Stimulated activated CD8-positive, alpha-beta memory T cell treated with anti-CD3 and anti-CD28 coated beads, Interleukin-4, amount 100 ng/mL, for 48 hours (primary cell): ENCODE results near the gene ABCC10.
A peak's percentile ranks its signal among the peaks of the same experiment; 100 is the strongest.
"Not testable (repeated sequence)": the region's sequence is repeated elsewhere in the genome, so short reads cannot be mapped to it uniquely, and the experiment has no call there.

Experiments used
- DNase-seq: peaks from one replicate; pipeline ENCODE4 v3.0.0-alpha.2; 2020

Gene ABCC10

DNA sequence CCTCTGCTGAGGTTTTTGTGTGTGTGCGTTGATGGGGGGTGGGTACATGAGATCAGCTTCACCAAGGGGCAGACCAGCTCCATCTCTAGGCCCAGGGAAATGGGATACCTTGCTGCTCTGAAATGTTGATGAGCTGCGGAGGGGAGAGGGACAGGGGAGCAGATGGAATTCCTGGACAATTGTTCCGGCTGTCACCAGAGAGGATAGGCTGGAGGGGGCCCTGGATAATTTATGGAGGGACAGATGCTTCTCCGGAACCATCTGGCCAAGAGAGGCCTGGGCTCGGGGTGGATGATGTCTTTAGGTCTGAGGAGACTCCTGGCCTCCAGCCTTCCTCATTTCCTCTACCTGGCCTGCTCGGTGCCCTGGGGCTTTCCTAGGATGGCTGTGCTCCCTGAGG, 48.2 kb downstream of the ABCC10 start:
- DNase-seq = no peak

DNA sequence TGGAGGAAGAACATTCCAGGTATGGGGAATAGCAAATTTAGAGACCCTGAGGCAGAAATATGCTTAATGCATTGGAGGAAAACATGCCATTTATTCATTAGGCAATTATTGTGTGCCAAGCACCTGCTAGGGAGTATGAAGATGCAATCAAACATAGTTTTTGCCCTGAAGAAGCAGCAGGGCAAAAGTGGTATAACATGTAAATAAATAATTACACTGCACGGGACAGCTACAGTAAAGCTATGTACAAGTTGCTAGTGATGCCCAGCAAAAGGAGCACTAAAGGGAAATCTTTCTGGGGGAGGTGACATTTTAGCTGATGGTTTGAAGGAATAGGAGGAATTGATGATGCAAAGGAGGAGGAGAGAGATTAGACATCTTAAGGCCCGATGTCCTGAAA, 49.4 kb downstream of the ABCC10 start:
- no peak for DNase-seq

DNA sequence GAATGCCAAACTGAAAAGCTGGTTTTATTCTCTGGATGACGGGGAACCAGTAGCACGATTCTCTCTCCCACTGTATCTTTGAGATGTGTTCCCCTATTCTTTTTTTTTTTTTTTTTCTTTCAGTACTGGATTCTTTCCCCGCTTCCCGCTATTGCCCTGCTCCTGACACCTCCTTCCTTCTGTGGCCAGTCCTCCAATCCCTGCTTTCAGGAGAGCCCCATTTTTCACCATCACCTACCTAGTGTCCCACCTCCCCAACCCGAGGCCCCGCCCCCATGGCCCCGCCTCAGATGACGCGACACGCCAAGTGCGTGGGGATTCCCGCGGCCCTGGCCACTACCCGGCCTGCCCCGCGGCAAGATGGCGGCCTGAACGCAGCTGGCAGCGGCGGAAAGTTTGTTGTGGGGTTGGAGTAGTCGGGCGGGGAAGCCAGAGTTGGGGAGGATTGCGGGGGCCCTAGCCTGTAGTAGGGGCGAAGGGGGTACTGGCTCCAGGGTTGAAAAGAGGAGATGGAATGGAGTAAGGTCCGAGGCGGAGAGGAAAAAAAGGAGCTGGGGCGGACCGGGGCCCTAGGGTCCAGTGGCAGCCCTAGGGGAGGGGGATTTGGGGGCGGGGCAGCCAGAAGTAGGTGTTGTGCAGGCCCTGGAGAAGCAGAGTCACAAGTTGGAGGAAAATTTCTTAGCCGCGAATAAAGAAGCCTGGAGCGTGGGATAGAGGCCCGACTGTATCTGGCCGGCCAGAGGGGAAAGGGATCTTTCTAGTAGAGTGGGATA, 50.1 kb downstream of the ABCC10 start, which contains the start of gene TJAP1:
TSS of gene TJAP1 (plus strand) at position 336 of the 773 bp plus-strand sequence. CDS start 21,432 bp downstream, outside the sequence.
- peak; percentile 100 for DNase-seq

DNA sequence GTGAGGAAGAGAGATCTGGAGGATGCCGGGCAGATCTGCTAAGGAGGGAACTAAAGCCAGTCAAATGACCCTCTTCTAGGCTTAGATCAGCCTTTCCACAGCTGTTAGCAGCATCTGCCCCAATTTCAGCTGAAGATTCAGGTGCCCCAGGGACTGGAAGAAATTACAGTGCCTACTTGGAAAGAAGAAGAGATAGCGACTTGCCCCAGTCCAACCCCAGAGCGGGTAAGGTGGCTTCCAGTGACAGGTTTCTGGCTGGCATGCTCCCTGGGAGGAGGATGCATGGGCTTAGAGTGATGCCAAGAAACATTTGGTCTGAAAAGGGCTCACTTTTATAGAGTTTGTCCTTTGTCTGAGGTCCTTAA, 50.6 kb downstream of the ABCC10 start:
- no peak for DNase-seq

DNA sequence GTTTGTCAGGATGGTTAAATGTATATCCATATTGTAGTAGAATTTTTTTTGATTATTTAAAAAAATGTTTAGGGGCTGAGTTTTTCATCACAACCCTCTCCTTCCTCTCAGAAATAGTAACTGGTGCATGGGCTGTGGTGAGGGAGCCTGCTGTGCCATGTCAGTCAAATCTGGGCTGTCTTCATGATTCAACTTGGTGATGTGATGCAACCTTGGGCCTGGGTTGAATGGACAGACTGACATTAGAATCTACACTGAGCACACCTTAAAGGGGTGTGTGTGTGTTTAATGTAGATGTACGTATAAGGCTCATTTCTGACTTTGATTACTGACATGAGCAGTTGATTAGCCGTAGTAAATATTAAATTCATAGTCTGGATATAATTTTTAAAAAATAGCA, 53.7 kb downstream of the ABCC10 start:
- DNase-seq = no peak

- no peak for DNase-seq
Observed at GRCh38 chr6:43481591-43482236, 54.4 kb downstream of the ABCC10 start.

GRCh38 chr6:43488667-43489276, 61.4 kb downstream of the ABCC10 start:
- no peak for DNase-seq

GRCh38 chr6:43489277-43490072, 62.1 kb downstream of the ABCC10 start:
- no peak for DNase-seq

- DNase-seq = no peak
Observed at GRCh38 chr6:43490523-43490939, 63.2 kb downstream of the ABCC10 start.

DNA sequence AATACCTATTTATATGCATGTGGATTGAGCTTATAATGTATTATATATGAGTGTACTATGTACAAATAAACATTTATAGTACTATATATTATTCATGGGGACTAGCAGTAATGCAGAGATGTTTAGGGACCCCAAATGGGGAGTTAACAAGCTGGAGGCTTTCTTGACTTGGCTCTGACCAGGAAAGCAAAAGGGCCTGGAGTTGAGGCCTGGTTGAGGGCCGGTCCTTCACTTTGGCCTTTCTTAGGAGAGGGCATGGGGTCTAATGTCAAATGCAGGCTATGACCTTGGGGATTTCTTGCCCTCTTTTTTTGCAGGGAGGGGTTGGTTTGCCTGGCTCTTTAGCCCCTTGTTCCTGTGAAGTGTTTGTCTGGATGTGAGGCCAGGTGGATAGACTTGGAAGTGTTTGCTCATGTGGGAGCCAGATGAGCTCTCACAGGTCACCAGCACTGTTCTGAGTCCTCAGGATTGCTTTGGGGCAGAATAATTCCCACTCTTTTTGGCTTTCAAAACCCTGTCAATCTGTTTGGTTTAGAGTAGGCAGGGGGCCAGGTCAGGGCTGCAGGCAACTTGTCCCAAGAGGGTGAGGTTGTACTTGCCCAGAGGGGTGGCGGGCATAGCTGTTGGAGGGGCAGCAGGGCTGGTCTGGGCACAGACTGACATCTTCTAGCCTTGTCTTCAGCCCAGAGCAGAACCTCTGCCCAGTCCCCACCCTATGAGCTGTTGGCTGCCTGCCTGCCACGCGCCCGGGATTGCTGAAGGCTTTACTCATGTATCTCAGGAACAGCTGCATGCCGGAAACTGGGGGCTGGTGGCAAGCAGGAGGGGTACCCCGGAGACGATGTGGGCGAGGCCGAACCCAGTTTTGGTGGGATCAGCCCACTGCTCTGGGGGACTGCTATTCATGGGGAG, 64.7 kb downstream of the ABCC10 start:
- DNase-seq = no peak

DNA sequence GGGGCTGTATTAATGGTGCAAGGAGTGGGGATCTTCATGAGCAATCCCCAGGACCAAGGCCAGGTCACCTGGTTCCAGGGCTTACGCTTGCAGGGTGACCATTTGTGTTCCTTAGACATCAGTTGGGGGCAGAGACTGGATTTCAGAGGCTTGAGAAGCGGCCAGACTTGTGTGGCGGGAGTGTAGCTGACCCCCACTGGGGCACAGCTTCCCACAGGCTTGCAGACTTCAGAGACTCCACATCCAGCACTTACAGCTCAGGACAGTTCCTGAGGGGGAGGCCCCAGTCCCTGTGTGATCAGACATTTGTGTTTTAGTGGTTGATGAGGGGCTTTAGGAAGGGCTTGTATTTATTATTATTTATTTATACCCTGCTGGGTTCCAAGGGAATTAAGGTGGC, 65.3 kb downstream of the ABCC10 start:
- DNase-seq = no peak

GRCh38 chr6:43493230-43493629, 65.9 kb downstream of the ABCC10 start:
- DNase-seq = no peak

GRCh38 chr6:43493833-43494232, 66.5 kb downstream of the ABCC10 start:
- DNase-seq = no peak

- DNase-seq = no peak
Observed at GRCh38 chr6:43494321-43494720, 67.0 kb downstream of the ABCC10 start.

DNA sequence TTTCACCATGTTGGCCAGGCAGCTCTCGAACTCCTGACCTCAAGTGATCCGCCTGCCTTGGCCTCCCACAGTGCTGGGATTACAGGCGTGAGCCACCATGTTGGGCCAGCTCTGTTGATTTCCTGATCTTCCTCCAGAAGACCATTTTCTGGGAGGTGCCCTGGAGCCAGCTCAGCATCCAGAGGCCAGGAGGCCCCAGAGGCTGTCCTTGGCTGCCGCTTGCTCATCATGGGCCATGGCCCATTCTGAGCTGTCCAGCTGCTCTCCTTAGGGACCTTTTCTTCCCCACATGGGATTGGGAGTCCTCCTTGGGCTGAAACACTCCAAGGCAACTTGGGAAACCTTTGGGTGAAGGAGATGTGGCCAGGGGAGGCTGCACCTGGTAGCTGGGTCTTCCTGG, 67.4 kb downstream of the ABCC10 start:
- no peak for DNase-seq

DNA sequence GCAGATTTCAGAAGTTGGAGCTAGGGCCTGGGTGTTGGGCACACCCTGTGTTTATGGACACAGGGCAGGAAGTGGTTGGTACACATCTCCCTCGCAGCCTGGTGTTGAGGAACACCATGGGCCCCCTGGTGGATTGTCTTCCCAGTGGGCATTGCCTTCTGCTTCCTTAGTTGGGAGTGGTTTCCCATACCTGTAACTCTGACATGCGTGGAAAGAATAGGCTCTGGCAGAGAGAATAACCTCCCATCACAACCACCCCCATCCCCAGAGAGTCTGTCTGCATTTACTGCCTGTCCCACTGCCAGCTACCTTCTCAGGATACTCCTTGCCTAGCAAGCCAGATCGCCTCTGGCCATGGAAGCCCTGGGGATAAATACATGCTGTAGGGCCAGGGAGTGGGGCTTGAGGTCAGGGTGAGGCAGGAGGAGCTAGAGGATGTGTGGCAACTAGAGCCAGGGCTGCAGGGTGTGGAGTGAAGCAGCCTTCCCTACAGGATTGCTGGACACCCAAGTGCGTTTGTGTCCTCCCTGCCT, 68.1 kb downstream of the ABCC10 start:
- no peak for DNase-seq

GRCh38 chr6:43496370-43497128, 69.2 kb downstream of the ABCC10 start:
- no peak for DNase-seq

- no peak for DNase-seq
Observed at GRCh38 chr6:43497129-43497396, 69.7 kb downstream of the ABCC10 start.

DNA sequence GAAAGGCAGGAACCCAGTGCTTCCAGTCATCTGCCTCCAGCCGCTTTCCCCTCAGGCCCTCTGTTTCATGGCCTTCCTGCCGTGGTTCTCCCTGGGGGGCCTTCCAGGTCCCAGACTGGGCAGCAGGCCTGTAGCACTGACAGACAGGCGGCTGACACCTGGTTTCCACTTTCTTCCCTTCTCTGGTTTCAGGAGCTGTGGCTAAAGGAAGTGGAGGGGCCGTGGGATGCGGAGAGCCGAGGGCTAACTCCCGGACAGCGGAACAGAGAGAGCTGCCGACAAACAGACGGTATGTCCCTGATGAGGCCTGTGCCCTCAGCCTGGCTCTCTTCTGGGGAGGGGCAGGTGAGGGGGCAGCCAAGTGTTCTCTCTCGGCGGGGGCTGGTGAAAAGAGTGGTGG, 70.3 kb downstream of the ABCC10 start:
- DNase-seq = no peak

DNA sequence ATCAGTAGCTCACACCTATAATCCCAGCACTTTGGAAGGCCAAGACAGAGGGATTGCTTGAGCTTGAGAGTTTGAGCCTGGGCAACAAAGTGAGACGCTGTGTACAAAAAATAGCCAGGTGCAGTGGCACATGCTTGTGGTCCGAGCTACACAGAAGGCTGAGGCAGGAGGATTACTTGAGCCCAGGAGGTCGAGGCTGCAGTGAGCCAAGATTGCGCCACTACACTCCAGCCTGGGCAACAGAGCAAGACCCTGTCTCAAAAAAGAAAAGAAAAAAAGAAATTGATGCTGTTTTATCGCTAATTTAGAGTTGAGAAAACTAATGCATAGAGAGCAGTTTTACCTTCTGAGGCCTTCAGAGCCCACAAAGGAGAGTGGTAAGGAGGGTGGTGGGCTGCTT, 71.0 kb downstream of the ABCC10 start:
- not testable (repeated sequence) for DNase-seq

- no peak for DNase-seq
Observed at GRCh38 chr6:43499028-43499815, 71.9 kb downstream of the ABCC10 start.
